ENCODE results near the gene EMX1. TPM values are rescaled to one million over a fixed set of nuclear protein-coding genes. Genes with fewer than 3 reads are reported as not detected.

EMX1 gene
- total and polyA plus RNA-seq, 4 experiments from 2014 or later = not detected

DNA sequence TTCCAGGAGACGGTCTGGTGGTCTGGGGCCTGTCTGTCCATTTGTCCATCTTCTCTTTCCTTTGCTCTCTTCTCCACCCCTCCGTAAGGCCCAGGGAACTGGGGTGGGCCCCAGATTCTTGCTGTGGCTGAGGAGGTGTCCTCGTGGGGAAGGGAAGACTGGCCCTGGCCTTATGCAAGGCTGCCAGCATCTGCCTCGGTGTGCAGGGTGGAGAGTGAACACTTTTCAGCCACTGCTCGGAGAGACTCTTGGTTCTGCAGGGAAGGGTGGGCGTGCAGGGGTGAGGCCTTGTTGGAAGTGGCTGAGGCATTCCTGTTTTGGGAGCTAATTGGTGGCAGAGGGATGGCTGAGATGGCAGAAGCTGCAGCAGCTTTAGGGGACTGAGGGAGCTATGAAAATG lies 23.0 kb downstream of the EMX1 start:
- no peak overlapping the region for H3K27ac ChIP-seq (ENCODE audit: low read depth, low read length)
- H3K36me3 ChIP-seq (ENCODE audit: insufficient read depth, low read length) = no peaks in the 10 kb centered on the region
- H3K4me3 Mint-ChIP-seq = no peak overlapping the region
- H3K9me3 Mint-ChIP-seq = peaks cover 0 to 2% (median 0%) of the 10 kb centered on the region in 8 donors
- CTCF ChIA-PET (ENCODE audit: partially characterized antibody) = no interaction called here
- H3K4me1 ChIP-seq (ENCODE audit: insufficient read depth, low read length) = no peaks in the 10 kb centered on the region
- H3K27me3 Mint-ChIP-seq = peaks cover 0 to 2% of the 10 kb centered on the region in 2 donors
- H3K36me3 Mint-ChIP-seq = no peaks in the 10 kb centered on the region
- H3K27ac Mint-ChIP-seq = no peak overlapping the region
- DNase-seq = no peak
- POLR2A ChIA-PET (ENCODE audit: partially characterized antibody) = no interaction called here
- H3K4me1 Mint-ChIP-seq = no peaks in the 10 kb centered on the region
- H3K4me3 ChIP-seq (ENCODE audit: low read length in 2 of 2) = no peak overlapping the region
- no peaks in the 10 kb centered on the region for H3K27me3 ChIP-seq (ENCODE audit: insufficient read depth, low read length)
- H3K9me3 ChIP-seq (ENCODE audit: control insufficient read depth in 1 of 2, low read length in 2 of 2) = no peaks in the 10 kb centered on the region
- intact Hi-C loops (cut with micrococcal nuclease) = no loop called here

DNA sequence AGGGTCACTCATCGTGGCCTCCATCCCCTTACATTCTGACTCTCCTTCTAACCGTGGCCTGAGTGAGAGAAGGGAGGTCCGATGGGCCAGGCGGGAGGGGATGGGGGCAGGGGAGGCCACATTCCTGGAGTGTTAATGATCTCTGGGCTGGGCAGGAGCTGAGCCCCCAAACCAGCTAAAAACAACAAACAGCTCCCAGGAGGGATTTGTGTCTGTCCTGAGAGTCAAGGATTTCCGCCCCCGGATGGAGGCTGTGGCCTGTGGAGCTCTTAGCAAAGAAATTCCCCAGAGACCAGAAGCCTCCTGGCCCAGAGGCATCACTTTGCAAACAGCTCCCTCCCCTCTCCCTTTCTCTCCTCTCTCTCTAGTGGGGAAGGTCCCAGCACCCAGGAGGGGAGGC lies 23.5 kb downstream of the EMX1 start:
- Mint-ChIP-seq H3K27me3 (no peaks in the 10 kb centered on the region), H3K4me1 (no peaks in the 10 kb centered on the region), H3K36me3 (no peaks in the 10 kb centered on the region), H3K9me3 (peaks cover 0 to 2% (median 0%) of the 10 kb centered on the region in 8 donors), H3K4me3 (no peak overlapping the region), H3K27ac (no peak overlapping the region)
- H3K4me1 ChIP-seq (ENCODE audit: insufficient read depth, low read length) = no peaks in the 10 kb centered on the region
- no peaks in the 10 kb centered on the region for H3K9me3 ChIP-seq (ENCODE audit: control insufficient read depth in 1 of 2, low read length in 2 of 2)
- no peak overlapping the region for H3K27ac ChIP-seq (ENCODE audit: low read depth, low read length)
- intact Hi-C loops (cut with micrococcal nuclease) = no loop called here
- no peaks in the 10 kb centered on the region for H3K27me3 ChIP-seq (ENCODE audit: insufficient read depth, low read length)
- no peak overlapping the region for H3K4me3 ChIP-seq (ENCODE audit: low read length in 2 of 2)
- no peak for DNase-seq
- CTCF ChIA-PET (ENCODE audit: partially characterized antibody) = no interaction called here
- POLR2A ChIA-PET (ENCODE audit: partially characterized antibody) = no interaction called here
- no peaks in the 10 kb centered on the region for H3K36me3 ChIP-seq (ENCODE audit: insufficient read depth, low read length)

DNA sequence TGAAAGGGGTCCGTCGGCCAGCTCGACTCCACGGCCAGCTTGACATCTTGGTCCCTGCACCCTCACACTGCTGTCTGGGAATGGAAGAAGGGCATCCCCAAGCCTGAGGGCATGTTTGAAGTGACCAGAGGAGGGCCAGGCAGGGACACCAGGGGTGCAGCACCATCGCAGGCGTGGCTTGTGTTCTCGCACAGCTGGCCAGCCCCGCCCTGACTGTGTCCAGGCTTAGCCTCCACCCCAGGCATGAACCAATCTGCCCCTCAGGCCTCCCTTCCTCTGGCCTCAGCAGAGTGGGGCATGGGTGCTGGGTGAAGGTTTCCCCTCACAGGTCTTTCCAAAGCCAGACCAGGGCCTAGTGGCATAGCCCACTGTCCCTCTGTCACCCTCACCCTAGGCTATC lies 25.0 kb downstream of the EMX1 start:
- CTCF ChIA-PET (ENCODE audit: partially characterized antibody) = no interaction called here
- H3K36me3 ChIP-seq (ENCODE audit: insufficient read depth, low read length) = no peaks in the 10 kb centered on the region
- Mint-ChIP-seq H3K27ac (no peak overlapping the region), H3K4me1 (no peaks in the 10 kb centered on the region), H3K27me3 (no peaks in the 10 kb centered on the region), H3K9me3 (peaks cover 0 to 2% (median 0%) of the 10 kb centered on the region in 8 donors), H3K4me3 (no peak overlapping the region), H3K36me3 (no peaks in the 10 kb centered on the region)
- H3K27me3 ChIP-seq (ENCODE audit: insufficient read depth, low read length) = no peaks in the 10 kb centered on the region
- no peaks in the 10 kb centered on the region for H3K9me3 ChIP-seq (ENCODE audit: control insufficient read depth in 1 of 2, low read length in 2 of 2)
- no peak for DNase-seq
- intact Hi-C loops (cut with micrococcal nuclease) = no loop called here
- no peak overlapping the region for H3K4me3 ChIP-seq (ENCODE audit: low read length in 2 of 2)
- H3K4me1 ChIP-seq (ENCODE audit: insufficient read depth, low read length) = no peaks in the 10 kb centered on the region
- POLR2A ChIA-PET (ENCODE audit: partially characterized antibody) = no interaction called here
- H3K27ac ChIP-seq (ENCODE audit: low read depth, low read length) = no peak overlapping the region

DNA sequence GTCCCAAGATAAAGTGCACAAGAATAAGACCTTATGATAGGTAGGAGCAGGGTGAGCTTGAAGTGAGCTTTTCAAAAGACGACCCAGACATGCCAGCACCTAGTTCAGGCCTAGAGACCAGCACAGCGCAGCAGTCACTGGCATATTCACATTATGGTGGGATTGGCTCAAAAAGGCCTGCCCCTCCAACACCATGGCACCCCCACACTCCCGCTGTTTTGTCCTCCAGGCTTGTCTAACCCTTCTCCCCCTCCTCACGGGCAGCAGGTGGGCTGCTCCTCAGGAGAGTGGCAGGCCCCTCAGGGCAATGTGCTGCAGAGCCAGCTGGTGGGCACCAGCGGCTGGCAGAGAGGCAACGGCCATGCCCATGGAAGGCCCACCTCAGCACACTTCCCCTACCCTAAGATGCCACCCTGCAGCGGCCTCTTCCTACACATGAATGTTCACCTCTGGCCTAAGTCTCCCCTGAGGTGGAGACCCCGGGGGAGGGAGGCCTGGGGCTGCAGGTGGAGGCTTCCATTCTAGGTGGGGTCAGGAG lies 25.6 kb downstream of the EMX1 start:
- H3K4me1 Mint-ChIP-seq = no peaks in the 10 kb centered on the region
- no peaks in the 10 kb centered on the region for H3K9me3 Mint-ChIP-seq
- intact Hi-C loops (cut with micrococcal nuclease) = no loop called here
- no peaks in the 10 kb centered on the region for H3K4me1 ChIP-seq (ENCODE audit: insufficient read depth, low read length)
- DNase-seq = no peak
- H3K36me3 ChIP-seq (ENCODE audit: insufficient read depth, low read length) = no peaks in the 10 kb centered on the region
- H3K27ac ChIP-seq (ENCODE audit: low read depth, low read length) = no peak overlapping the region
- H3K9me3 ChIP-seq (ENCODE audit: control insufficient read depth in 1 of 2, low read length in 2 of 2) = no peaks in the 10 kb centered on the region
- no peaks in the 10 kb centered on the region for H3K36me3 Mint-ChIP-seq
- H3K27me3 Mint-ChIP-seq = no peaks in the 10 kb centered on the region
- no peak overlapping the region for H3K4me3 Mint-ChIP-seq
- ChIA-PET CTCF (ENCODE audit: partially characterized antibody) (interaction anchor here (1.5 kb wide), 1 partner anchor 31 kb away, joined by 3 read pairs; no protein-coding TSS in a partner anchor), POLR2A (ENCODE audit: partially characterized antibody) (no interaction called here)
- no peaks in the 10 kb centered on the region for H3K27me3 ChIP-seq (ENCODE audit: insufficient read depth, low read length)
- no peak overlapping the region for H3K27ac Mint-ChIP-seq
- no peak overlapping the region for H3K4me3 ChIP-seq (ENCODE audit: low read length in 2 of 2)

DNA sequence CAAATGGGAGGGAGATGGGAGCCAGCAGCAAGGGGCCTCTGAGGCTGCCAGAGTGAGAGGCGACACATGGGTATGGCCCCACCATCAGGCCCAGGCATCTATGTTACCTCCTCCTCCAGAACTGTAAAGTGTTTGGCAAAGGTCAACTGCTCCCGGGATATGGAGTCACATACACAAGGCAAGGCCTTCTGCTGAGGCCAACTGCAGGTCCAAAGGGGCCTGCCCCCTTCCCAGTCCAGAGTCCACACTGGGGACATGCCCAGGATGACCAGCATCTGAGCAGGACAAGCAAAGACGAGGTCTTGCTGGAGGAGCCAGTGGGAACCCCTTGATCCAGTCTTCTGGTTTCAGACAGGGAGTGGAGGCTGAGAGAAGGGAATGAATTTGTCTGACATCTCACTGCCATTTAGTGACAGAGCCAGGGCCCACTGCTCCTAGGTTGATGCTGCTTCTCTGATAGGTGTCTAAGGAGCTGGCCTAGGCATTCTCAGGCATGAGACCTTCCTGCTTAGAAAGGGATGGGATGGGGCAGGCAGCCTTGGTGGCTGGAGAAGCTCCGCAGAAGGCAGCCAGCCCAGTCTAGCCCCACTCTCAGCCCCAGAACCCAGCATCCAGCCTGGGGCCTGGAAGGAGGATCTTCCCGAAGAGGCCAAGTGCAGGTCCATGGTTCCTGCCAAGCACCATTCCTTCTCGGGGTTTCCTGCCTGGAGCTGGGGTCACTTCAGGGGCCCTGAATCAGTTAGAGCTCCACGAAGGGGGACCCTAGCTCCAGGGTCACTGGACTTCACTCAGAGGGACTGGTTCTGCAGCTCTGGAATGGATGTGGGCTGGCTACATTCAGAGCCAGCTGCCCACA lies 26.4 kb downstream of the EMX1 start:
- ChIA-PET CTCF (ENCODE audit: partially characterized antibody) (interaction anchor here (1.5 kb wide), 1 partner anchor 30 kb away, joined by 3 read pairs; no protein-coding TSS in a partner anchor), POLR2A (ENCODE audit: partially characterized antibody) (no interaction called here)
- no peak overlapping the region for H3K27ac ChIP-seq (ENCODE audit: low read depth, low read length)
- no peaks in the 10 kb centered on the region for H3K9me3 Mint-ChIP-seq
- intact Hi-C loops (cut with micrococcal nuclease) = no loop called here
- no peaks in the 10 kb centered on the region for H3K9me3 ChIP-seq (ENCODE audit: control insufficient read depth in 1 of 2, low read length in 2 of 2)
- no peaks in the 10 kb centered on the region for H3K27me3 ChIP-seq (ENCODE audit: insufficient read depth, low read length)
- H3K27me3 Mint-ChIP-seq = no peaks in the 10 kb centered on the region
- no peak overlapping the region for H3K4me3 Mint-ChIP-seq
- H3K36me3 Mint-ChIP-seq = no peaks in the 10 kb centered on the region
- H3K36me3 ChIP-seq (ENCODE audit: insufficient read depth, low read length) = no peaks in the 10 kb centered on the region
- no peak for DNase-seq
- no peaks in the 10 kb centered on the region for H3K4me1 ChIP-seq (ENCODE audit: insufficient read depth, low read length)
- no peak overlapping the region for H3K4me3 ChIP-seq (ENCODE audit: low read length in 2 of 2)
- H3K4me1 Mint-ChIP-seq = no peaks in the 10 kb centered on the region
- no peak overlapping the region for H3K27ac Mint-ChIP-seq

DNA sequence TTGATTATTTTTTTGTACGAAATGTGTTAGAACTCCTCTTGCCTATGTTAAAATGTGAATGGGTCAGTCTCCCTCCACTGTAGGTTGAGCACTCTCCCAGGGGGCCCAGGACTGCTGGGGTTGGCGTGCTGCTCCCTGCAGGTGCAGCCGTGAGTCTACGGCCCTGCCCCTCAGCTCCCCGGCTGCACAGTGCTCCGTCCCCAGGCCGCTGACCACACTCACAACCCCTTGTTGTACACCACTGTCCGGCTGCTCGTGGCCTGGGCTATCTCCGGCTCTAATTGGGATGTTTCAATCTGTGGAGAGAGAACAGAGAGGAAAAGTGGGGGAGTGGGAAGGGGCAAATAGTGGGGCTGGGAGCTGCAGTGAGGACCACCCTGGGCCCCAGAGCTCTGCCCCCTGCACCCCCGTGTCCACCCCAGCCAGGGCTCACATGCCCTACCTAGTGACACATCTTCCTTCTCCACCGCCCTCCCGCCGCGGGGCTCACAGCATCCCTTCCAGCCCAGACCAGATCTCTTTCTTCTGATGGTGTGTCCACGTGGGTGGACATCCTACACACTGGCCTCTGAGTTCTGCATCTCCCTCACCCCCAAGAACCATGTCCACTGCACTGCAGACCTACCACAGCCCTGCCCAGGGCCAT lies 27.6 kb downstream of the EMX1 start:
- H3K27me3 ChIP-seq (ENCODE audit: insufficient read depth, low read length) = no peaks in the 10 kb centered on the region
- intact Hi-C loops (cut with micrococcal nuclease) = no loop called here
- H3K36me3 ChIP-seq (ENCODE audit: insufficient read depth, low read length) = no peaks in the 10 kb centered on the region
- Mint-ChIP-seq H3K27me3 (no peaks in the 10 kb centered on the region), H3K9me3 (peaks cover 0 to 1% (median 0%) of the 10 kb centered on the region in 8 donors), H3K36me3 (no peaks in the 10 kb centered on the region), H3K4me1 (no peaks in the 10 kb centered on the region), H3K27ac (no peak overlapping the region), H3K4me3 (peak overlapping the region in 2 of 8 donors; percentile 14 to 20)
- no peaks in the 10 kb centered on the region for H3K9me3 ChIP-seq (ENCODE audit: control insufficient read depth in 1 of 2, low read length in 2 of 2)
- H3K4me3 ChIP-seq (ENCODE audit: low read length in 2 of 2) = no peak overlapping the region
- CTCF ChIA-PET (ENCODE audit: partially characterized antibody) = no interaction called here
- no peak overlapping the region for H3K27ac ChIP-seq (ENCODE audit: low read depth, low read length)
- POLR2A ChIA-PET (ENCODE audit: partially characterized antibody) = no interaction called here
- no peaks in the 10 kb centered on the region for H3K4me1 ChIP-seq (ENCODE audit: insufficient read depth, low read length)
- DNase-seq = no peak

DNA sequence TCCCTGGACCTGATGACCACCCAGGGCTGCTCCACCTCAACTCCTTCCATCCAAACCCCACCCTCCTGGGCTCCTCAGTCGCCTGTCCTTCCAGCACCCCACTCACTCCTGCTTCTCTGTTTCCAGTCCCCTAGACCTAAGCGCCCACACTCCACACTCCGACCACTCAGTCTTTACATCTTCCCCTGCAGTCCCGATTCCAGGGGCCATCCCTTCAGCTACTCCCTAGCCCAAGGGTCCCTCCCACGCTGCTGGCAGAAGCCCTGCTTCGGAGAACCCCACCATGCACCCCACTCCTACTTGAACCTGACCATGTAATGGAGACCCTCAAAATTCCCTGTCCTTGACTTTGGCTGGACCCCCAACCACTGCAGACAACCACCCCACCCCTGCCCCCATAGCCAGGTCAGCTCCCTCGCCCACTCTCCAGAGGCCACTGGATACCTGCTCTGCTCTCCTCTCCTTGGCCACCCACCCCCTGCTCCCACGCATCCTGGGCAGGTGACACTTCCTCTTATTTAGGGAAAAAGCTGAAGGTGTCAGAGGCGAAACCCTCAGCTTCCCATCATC lies 28.2 kb downstream of the EMX1 start:
- H3K27ac ChIP-seq (ENCODE audit: low read depth, low read length) = no peak overlapping the region
- ChIA-PET POLR2A (ENCODE audit: partially characterized antibody) (no interaction called here), CTCF (ENCODE audit: partially characterized antibody) (no interaction called here)
- Mint-ChIP-seq H3K4me1 (no peaks in the 10 kb centered on the region), H3K36me3 (no peaks in the 10 kb centered on the region), H3K27me3 (no peaks in the 10 kb centered on the region), H3K27ac (peak overlapping the region in 2 of 7 donors; percentile 6 to 53), H3K9me3 (peaks cover 0 to 1% (median 0%) of the 10 kb centered on the region in 8 donors), H3K4me3 (peak overlapping the region in 1 of 8 donors; percentile 14)
- intact Hi-C loops (cut with micrococcal nuclease) = no loop called here
- no peak for DNase-seq
- H3K4me3 ChIP-seq (ENCODE audit: low read length in 2 of 2) = no peak overlapping the region
- no peaks in the 10 kb centered on the region for H3K36me3 ChIP-seq (ENCODE audit: insufficient read depth, low read length)
- H3K27me3 ChIP-seq (ENCODE audit: insufficient read depth, low read length) = no peaks in the 10 kb centered on the region
- H3K4me1 ChIP-seq (ENCODE audit: insufficient read depth, low read length) = no peaks in the 10 kb centered on the region
- H3K9me3 ChIP-seq (ENCODE audit: control insufficient read depth in 1 of 2, low read length in 2 of 2) = no peaks in the 10 kb centered on the region
